Lung (tissue), 12 donors: ENCODE results near the gene GPD1. TPM values are rescaled to one million over a fixed set of nuclear protein-coding genes. Genes with fewer than 3 reads are reported as not detected.

Experiments
- ATAC-seq: fragments of 200-7000 bp; cut with Tn5 transposase; one replicate; pipeline ENCODE4 v1.9.1; 2020; ENCODE audit warnings: moderate number of reproducible peaks; ENCODE audit not compliant: insufficient read depth, low FRiP score
- DNase-seq, 3 donors: peaks; one replicate each; pipeline ENCODE4 v3.0.0-alpha.2; 2013 to 2017
- H3K27ac ChIP-seq, 2 donors: one replicate each; pipeline ENCODE4 v1.5.1; 2013; ENCODE audit warnings: mild to moderate bottlenecking in 2 of 2, moderate library complexity in 2 of 2, control low read depth in 1 of 2, inconsistent platforms in 1 of 2, low read depth in 1 of 2, low read length in 1 of 2
- H3K27me3 ChIP-seq, 3 donors: one replicate each; pipeline ENCODE4 v1.5.1; 2013; ENCODE audit warnings: low read length in 2 of 3; ENCODE audit not compliant: control insufficient read depth in 3 of 3, insufficient read depth in 3 of 3
- H3K36me3 ChIP-seq, 4 donors: one replicate each; pipeline ENCODE4 v1.5.1; 2013; ENCODE audit warnings: low read length in 4 of 4, mild to moderate bottlenecking in 1 of 4, moderate library complexity in 1 of 4; ENCODE audit not compliant: control insufficient read depth in 4 of 4, insufficient read depth in 4 of 4
- H3K4me1 ChIP-seq, 5 donors: one replicate each; pipeline ENCODE4 v1.5.1; 2013; ENCODE audit warnings: low read length in 5 of 5, mild to moderate bottlenecking in 2 of 5, moderate library complexity in 1 of 5; ENCODE audit not compliant: control insufficient read depth in 5 of 5, insufficient read depth in 5 of 5
- H3K4me3 ChIP-seq: one replicate; pipeline ENCODE4 v1.5.1; 2013; ENCODE audit warnings: mild to moderate bottlenecking, control low read depth, moderate library complexity
- H3K9ac ChIP-seq, 2 donors: one replicate each; pipeline ENCODE4 v1.5.1; 2013; ENCODE audit warnings: low read length in 2 of 2, control low read depth in 1 of 2; ENCODE audit not compliant: insufficient read depth in 1 of 2
- H3K9me3 ChIP-seq, 4 donors: one replicate each; pipeline ENCODE4 v1.5.1; 2013; ENCODE audit warnings: low read length in 3 of 4, mild to moderate bottlenecking in 1 of 4, moderate library complexity in 1 of 4; ENCODE audit not compliant: control insufficient read depth in 4 of 4, insufficient read depth in 3 of 4
- CTCF ChIP-seq: IDR thresholded peaks from 2 replicates; pipeline ENCODE4 v1.5.1; 2012; ENCODE audit warnings: mild to moderate bottlenecking; ENCODE audit errors: control extremely low read depth, extremely low read depth
- WGBS, 2 donors: extraction: QIAGEN DNeasy Blood & Tissue Kit; methylation state at CpG; one replicate each; pipeline ENCODE4 v1.1.7; 2013; 5-methylcytosine and 5-hydroxymethylcytosine counted together
- polyA plus RNA-seq, 2 donors: library from polyadenylated mRNA; stranded (reverse); fragments of 200-250 nt; gene quantifications; one replicate each; pipeline ENCODE4 v1.2.1, GENCODE V29; 2013
- total RNA-seq, 2 donors: library from RNA; depleted of rRNA in 1 of 2; stranded (reverse); fragments of >200 nt in 1 of 2; gene quantifications; one replicate each; pipeline ENCODE4 v1.2.1, GENCODE V29; 2014 to 2021
- donor health status: control.
- donor health status: control.
- donor health status: Bipolar disorder and iron deficiency.
- donor health status: healthy.
- donor health status: DM: yes; HTN: yes; CAD: no.

GPD1 gene
- total and polyA plus RNA-seq, 4 donors = 1.7 to 20.0 (median 9.9) TPM; not detected in 1

GRCh38 chr12:50111693-50112455 lies 8.1 kb downstream of the GPD1 start, which contains the start of gene COX14:
Gene COX14 (plus strand): TSS chr12:50112236. CDS start chr12:50120044, 7,808 bp downstream.
- Histone ChIP-seq H3K36me3 (peaks cover 0 to 8% (median 2%) of the 10 kb centered on the region in 4 donors), H3K27me3 (no peaks in the 10 kb centered on the region), H3K9me3 (no peaks in the 10 kb centered on the region), H3K4me3 (peak within 1 kb of the TSS; percentile 67), H3K4me1 (peaks cover 0 to 14% (median 0%) of the 10 kb centered on the region in 5 donors), H3K27ac (peak within 1 kb of the TSS; percentile 94 to 95), H3K9ac (peak within 1 kb of the TSS; percentile 83 to 91)
- DNase-seq (peak; percentile 100), ATAC-seq (peak; percentile 91)
- WGBS, 2 donors = 0% methylated on average over 59 of the region's 59 CpGs
- TF ChIP-seq CTCF = peak; percentile 87

- no peaks in the 10 kb centered on the region for H3K27me3 ChIP-seq
- peak overlapping the region; percentile 67 for H3K4me3 ChIP-seq
- DNase-seq = no peak
- WGBS, 2 donors = 13 to 24% methylated on average over 26 of the region's 26 CpGs
- peaks cover 0 to 13% (median 2%) of the 10 kb centered on the region in 4 donors for H3K36me3 ChIP-seq
- peaks cover 0 to 20% (median 0%) of the 10 kb centered on the region in 5 donors for H3K4me1 ChIP-seq
- H3K9ac ChIP-seq = peak overlapping the region; percentile 83 to 91
- H3K27ac ChIP-seq = peak overlapping the region; percentile 94 to 95
- no peaks in the 10 kb centered on the region for H3K9me3 ChIP-seq
- ATAC-seq = peak; percentile 1
- TF ChIP-seq CTCF = no peak
Observed at GRCh38 chr12:50112456-50113218, 8.8 kb downstream of the GPD1 start.

GRCh38 chr12:50117057-50117622 lies 13.3 kb downstream of the GPD1 start:
- Histone ChIP-seq H3K9me3 (no peaks in the 10 kb centered on the region), H3K27me3 (no peaks in the 10 kb centered on the region), H3K36me3 (peaks cover 2 to 37% (median 8%) of the 10 kb centered on the region in 4 donors), H3K4me1 (peaks cover 0 to 10% (median 0%) of the 10 kb centered on the region in 5 donors), H3K4me3 (no peak overlapping the region), H3K9ac (no peak overlapping the region), H3K27ac (peak overlapping the region in 1 of 2 donors; percentile 27)
- TF ChIP-seq CTCF = no peak
- no peak for DNase-seq
- WGBS, 2 donors = 74 to 88% methylated on average over 6 of the region's 6 CpGs
- ATAC-seq = no peak
